ENCODE data around the gene HOXA6. TPM values are rescaled to one million over a fixed set of nuclear protein-coding genes. Genes with fewer than 3 reads are reported as not detected.

The HOXA6 gene
- total and polyA plus RNA-seq, 9 of the 15 experiments (the other 6 are each of a cell fraction or from before 2014, with no cell fraction given): not detected

DNA sequence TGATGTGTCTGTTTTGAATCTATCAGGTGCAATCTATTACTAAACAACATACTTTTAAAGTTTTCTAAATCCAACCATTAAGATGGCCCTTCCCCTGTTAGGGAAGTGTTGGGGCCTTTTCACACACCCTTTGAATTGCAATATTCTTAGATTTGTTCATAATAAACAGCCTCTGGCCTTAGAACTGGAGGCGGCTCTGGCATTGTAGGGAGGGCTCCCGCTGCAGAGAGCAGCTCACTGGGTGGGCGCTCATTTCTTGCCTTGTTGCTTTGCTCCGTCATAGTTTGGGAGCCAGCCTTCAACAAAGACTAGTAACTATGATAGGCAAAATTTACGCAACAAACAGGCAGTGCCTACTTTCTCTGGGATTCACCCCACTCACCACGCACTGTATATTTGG lies 30.8 kb upstream of the HOXA6 start:
- no peaks in the 10 kb centered on the region for H4K20me1 ChIP-seq (replicated peaks; ENCODE audit: control insufficient read depth, insufficient read depth, low read length)
- no peak overlapping the region for H3K27ac ChIP-seq (ENCODE audit: extremely low read depth, low read depth, low read length)
- in situ Hi-C loops (cut with MboI) (no loop called here), intact Hi-C loops (cut with micrococcal nuclease) (no loop called here)
- H2AFZ ChIP-seq (ENCODE audit: low read depth, low read length): no peak overlapping the region
- CTCF ChIA-PET (ENCODE audit: low intra/inter-chr PET ratio): interaction anchor here (0.7 kb wide), 1 partner anchor 812 kb away, joined by 6 read pairs; no protein-coding TSS in a partner anchor
- H3K36me3 ChIP-seq (ENCODE audit: control insufficient read depth, insufficient read depth, low read length): no peaks in the 10 kb centered on the region
- H3K4me1 ChIP-seq (replicated peaks in 1 of 2; ENCODE audit: control insufficient read depth in 2 of 2, insufficient read depth in 2 of 2, low read length in 2 of 2): peaks cover 0 to 11% of the 10 kb centered on the region in 2 experiments; a peak in 1 of 5 replicates
- BruUV-seq (replicated peaks): no TSS peak
- H3K9ac ChIP-seq (ENCODE audit: insufficient read depth in 1 of 2, low read depth in 2 of 2, low read length in 2 of 2): no peak overlapping the region
- 11% methylated on average over 6 of the region's 6 CpGs for WGBS (ENCODE audit: insufficient coverage, low coverage, missing lambda C conversion rate)
- H3K4me2 ChIP-seq (ENCODE audit: insufficient read depth, low read length): no peak overlapping the region
- no peaks in the 10 kb centered on the region for H3K9me1 ChIP-seq (ENCODE audit: control insufficient read depth, insufficient read depth, low read length)
- no peaks in the 10 kb centered on the region for H3K79me2 ChIP-seq (ENCODE audit: control insufficient read depth, insufficient read depth, low read length)
- no peaks in the 10 kb centered on the region; the same call in 1 of the 2 replicates for H3K9me3 ChIP-seq (replicated peaks; ENCODE audit: control insufficient read depth, insufficient read depth, low read depth, low read length)
- ATAC-seq: no peak
- DNase-seq (ENCODE audit: extremely low read depth in 1 of 4, low spot score in 3 of 4): no peak
- FAIRE-seq: no peak
- no peak overlapping the region for H3K4me3 ChIP-seq
- H3K27me3 ChIP-seq (ENCODE audit: control insufficient read depth in 2 of 2, insufficient read depth in 2 of 2, low read length in 2 of 2): peaks cover 34 to 74% of the 10 kb centered on the region in 2 experiments
- POLR2A ChIA-PET: interaction anchor here (0.6 kb wide), 1 partner anchor 15 kb away, joined by 3 read pairs; no protein-coding TSS in a partner anchor
- TF ChIP-seq ARID2 (IDR thresholded peaks at IDR 0.05): no peak
- TF ChIP-seq, protein P1, sequence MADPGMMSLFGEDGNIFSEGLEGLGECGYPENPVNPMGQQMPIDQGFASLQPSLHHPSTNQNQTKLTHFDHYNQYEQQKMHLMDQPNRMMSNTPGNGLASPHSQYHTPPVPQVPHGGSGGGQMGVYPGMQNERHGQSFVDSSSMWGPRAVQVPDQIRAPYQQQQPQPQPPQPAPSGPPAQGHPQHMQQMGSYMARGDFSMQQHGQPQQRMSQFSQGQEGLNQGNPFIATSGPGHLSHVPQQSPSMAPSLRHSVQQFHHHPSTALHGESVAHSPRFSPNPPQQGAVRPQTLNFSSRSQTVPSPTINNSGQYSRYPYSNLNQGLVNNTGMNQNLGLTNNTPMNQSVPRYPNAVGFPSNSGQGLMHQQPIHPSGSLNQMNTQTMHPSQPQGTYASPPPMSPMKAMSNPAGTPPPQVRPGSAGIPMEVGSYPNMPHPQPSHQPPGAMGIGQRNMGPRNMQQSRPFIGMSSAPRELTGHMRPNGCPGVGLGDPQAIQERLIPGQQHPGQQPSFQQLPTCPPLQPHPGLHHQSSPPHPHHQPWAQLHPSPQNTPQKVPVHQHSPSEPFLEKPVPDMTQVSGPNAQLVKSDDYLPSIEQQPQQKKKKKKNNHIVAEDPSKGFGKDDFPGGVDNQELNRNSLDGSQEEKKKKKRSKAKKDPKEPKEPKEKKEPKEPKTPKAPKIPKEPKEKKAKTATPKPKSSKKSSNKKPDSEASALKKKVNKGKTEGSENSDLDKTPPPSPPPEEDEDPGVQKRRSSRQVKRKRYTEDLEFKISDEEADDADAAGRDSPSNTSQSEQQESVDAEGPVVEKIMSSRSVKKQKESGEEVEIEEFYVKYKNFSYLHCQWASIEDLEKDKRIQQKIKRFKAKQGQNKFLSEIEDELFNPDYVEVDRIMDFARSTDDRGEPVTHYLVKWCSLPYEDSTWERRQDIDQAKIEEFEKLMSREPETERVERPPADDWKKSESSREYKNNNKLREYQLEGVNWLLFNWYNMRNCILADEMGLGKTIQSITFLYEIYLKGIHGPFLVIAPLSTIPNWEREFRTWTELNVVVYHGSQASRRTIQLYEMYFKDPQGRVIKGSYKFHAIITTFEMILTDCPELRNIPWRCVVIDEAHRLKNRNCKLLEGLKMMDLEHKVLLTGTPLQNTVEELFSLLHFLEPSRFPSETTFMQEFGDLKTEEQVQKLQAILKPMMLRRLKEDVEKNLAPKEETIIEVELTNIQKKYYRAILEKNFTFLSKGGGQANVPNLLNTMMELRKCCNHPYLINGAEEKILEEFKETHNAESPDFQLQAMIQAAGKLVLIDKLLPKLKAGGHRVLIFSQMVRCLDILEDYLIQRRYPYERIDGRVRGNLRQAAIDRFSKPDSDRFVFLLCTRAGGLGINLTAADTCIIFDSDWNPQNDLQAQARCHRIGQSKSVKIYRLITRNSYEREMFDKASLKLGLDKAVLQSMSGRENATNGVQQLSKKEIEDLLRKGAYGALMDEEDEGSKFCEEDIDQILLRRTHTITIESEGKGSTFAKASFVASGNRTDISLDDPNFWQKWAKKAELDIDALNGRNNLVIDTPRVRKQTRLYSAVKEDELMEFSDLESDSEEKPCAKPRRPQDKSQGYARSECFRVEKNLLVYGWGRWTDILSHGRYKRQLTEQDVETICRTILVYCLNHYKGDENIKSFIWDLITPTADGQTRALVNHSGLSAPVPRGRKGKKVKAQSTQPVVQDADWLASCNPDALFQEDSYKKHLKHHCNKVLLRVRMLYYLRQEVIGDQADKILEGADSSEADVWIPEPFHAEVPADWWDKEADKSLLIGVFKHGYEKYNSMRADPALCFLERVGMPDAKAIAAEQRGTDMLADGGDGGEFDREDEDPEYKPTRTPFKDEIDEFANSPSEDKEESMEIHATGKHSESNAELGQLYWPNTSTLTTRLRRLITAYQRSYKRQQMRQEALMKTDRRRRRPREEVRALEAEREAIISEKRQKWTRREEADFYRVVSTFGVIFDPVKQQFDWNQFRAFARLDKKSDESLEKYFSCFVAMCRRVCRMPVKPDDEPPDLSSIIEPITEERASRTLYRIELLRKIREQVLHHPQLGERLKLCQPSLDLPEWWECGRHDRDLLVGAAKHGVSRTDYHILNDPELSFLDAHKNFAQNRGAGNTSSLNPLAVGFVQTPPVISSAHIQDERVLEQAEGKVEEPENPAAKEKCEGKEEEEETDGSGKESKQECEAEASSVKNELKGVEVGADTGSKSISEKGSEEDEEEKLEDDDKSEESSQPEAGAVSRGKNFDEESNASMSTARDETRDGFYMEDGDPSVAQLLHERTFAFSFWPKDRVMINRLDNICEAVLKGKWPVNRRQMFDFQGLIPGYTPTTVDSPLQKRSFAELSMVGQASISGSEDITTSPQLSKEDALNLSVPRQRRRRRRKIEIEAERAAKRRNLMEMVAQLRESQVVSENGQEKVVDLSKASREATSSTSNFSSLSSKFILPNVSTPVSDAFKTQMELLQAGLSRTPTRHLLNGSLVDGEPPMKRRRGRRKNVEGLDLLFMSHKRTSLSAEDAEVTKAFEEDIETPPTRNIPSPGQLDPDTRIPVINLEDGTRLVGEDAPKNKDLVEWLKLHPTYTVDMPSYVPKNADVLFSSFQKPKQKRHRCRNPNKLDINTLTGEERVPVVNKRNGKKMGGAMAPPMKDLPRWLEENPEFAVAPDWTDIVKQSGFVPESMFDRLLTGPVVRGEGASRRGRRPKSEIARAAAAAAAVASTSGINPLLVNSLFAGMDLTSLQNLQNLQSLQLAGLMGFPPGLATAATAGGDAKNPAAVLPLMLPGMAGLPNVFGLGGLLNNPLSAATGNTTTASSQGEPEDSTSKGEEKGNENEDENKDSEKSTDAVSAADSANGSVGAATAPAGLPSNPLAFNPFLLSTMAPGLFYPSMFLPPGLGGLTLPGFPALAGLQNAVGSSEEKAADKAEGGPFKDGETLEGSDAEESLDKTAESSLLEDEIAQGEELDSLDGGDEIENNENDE (IDR thresholded peaks at IDR 0.05; ENCODE audit: low read depth, low read length): no peak
- TF ChIP-seq ZNF133 (CRISPR knock-in tag; IDR thresholded peaks at IDR 0.05): no peak
- TF ChIP-seq SLC30A9 (CRISPR knock-in tag; IDR thresholded peaks at IDR 0.05): no peak
- TF ChIP-seq, protein P2, sequence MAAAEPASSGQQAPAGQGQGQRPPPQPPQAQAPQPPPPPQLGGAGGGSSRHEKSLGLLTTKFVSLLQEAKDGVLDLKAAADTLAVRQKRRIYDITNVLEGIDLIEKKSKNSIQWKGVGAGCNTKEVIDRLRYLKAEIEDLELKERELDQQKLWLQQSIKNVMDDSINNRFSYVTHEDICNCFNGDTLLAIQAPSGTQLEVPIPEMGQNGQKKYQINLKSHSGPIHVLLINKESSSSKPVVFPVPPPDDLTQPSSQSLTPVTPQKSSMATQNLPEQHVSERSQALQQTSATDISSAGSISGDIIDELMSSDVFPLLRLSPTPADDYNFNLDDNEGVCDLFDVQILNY (CRISPR knock-in tag; IDR thresholded peaks at IDR 0.05): no peak
- TF ChIP-seq SIX5 (IDR thresholded peaks at IDR 0.05; ENCODE audit: borderline replicate concordance in 1 of 2, insufficient read depth in 1 of 2, low read depth in 1 of 2, low read length in 2 of 2): no peak
- no peak for TF ChIP-seq IRF2 (CRISPR knock-in tag; IDR thresholded peaks at IDR 0.05)
- no peak for TF ChIP-seq NCOA1 (IDR thresholded peaks at IDR 0.05; ENCODE audit: low read depth)
- TF ChIP-seq, protein P3, sequence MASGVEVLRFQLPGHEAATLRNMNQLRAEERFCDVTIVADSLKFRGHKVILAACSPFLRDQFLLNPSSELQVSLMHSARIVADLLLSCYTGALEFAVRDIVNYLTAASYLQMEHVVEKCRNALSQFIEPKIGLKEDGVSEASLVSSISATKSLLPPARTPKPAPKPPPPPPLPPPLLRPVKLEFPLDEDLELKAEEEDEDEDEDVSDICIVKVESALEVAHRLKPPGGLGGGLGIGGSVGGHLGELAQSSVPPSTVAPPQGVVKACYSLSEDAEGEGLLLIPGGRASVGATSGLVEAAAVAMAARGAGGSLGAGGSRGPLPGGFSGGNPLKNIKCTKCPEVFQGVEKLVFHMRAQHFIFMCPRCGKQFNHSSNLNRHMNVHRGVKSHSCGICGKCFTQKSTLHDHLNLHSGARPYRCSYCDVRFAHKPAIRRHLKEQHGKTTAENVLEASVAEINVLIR (CRISPR knock-in tag; IDR thresholded peaks at IDR 0.05): no peak
- no peak for TF ChIP-seq ESRRB (CRISPR knock-in tag; IDR thresholded peaks at IDR 0.05; ENCODE audit: borderline replicate concordance)
